Measurements from ENCODE around the gene REXO4. TPM values are rescaled to one million over a fixed set of nuclear protein-coding genes. Genes with fewer than 3 reads are reported as not detected.
"Not testable (repeated sequence)": the region's sequence is repeated elsewhere in the genome, so short reads cannot be mapped to it uniquely, and the experiment has no call there.

REXO4 gene
- total and polyA plus RNA-seq, 2 of the 13 experiments (the other 11 are each of a cell fraction or from before 2014, with no cell fraction given): 18.5 to 30.4 TPM

- BruUV-seq (replicated peaks): TSS peak; percentile 72
- peak overlapping the region; percentile 19 to 60 (median 53); a peak in 4 of 6 replicates for H3K4me3 ChIP-seq (replicated peaks in 1 of 3; ENCODE audit: insufficient read depth in 1 of 3, low read depth in 2 of 3, low read length in 3 of 3)
- TF ChIP-seq WIZ (CRISPR knock-in tag; IDR thresholded peaks at IDR 0.05): peak; percentile 37; the same call in 1 of the 2 replicates
- 0 out of 2 replicates have a peak, but pooled peaks have one; percentile 6 for TF ChIP-seq GATAD2A (CRISPR knock-in tag; IDR thresholded peaks at IDR 0.05)
- TF ChIP-seq ZNF652 (CRISPR knock-in tag; IDR thresholded peaks at IDR 0.05; ENCODE audit: borderline replicate concordance, low read depth): peak; percentile 72; the same call in 1 of the 2 replicates
- H3K9ac ChIP-seq (ENCODE audit: insufficient read depth, low read depth, low read length): 0 out of 2 replicates have a peak overlapping the region, but pooled peaks have one; percentile 33
- CTCF ChIA-PET (ENCODE audit: low intra/inter-chr PET ratio, low total read pairs); in situ Hi-C loops (cut with HindIII; ENCODE audit: extremely low pct_ligation_motif_present, low pct_unique_long_range_greater_than_20kb); H2AFZ ChIP-seq (ENCODE audit: low read length); ATAC-seq; DNase-seq (ENCODE audit: low spot score); H3K79me2 ChIP-seq (ENCODE audit: insufficient read depth, low read length); H3K9me3 ChIP-seq (ENCODE audit: low read length); H4K20me1 ChIP-seq (ENCODE audit: insufficient read depth, low read length); H3K27me3 ChIP-seq (ENCODE audit: control insufficient read depth in 1 of 2, insufficient read depth in 2 of 2, low read length in 2 of 2); FAIRE-seq; H3K36me3 ChIP-seq (replicated peaks in 1 of 2; ENCODE audit: control insufficient read depth in 1 of 2, insufficient read depth in 2 of 2, low read length in 2 of 2): not testable (repeated sequence)
- POLR2A ChIA-PET: interaction anchor here (0.9 kb wide), 1 partner anchor 34 kb away, joined by 5 read pairs; no protein-coding TSS in a partner anchor
- peak overlapping the region; percentile 78 for H3K4me2 ChIP-seq (ENCODE audit: low read depth, low read length)
- intact Hi-C loops (cut with micrococcal nuclease; ENCODE audit: unreplicated experiment): loop anchor here (1.0 kb wide), 1 partner anchor 8 kb away; no protein-coding TSS in a partner anchor
- WGBS (ENCODE audit: low lambda C conversion rate): 0% methylated on average over 2 of the region's 4 CpGs
- H3K27ac ChIP-seq (ENCODE audit: extremely low read length, insufficient read depth, low read length): peak overlapping the region; percentile 85
- H3K4me1 ChIP-seq (ENCODE audit: insufficient read depth, low read length): peaks cover 82% of the 10 kb centered on the region
Observed at GRCh38 chr9:133391449-133391848, 26.4 kb downstream of the REXO4 start.

GRCh38 chr9:133390713-133391112 is 27.1 kb downstream of the REXO4 start:
- in situ Hi-C loops (cut with HindIII; ENCODE audit: extremely low pct_ligation_motif_present, low pct_unique_long_range_greater_than_20kb): no loop called here
- TF ChIP-seq ARNTL (CRISPR knock-in tag; IDR thresholded peaks at IDR 0.05) (no peak), ZSCAN31 (CRISPR knock-in tag; IDR thresholded peaks at IDR 0.05; ENCODE audit: low read depth) (no peak), ZBTB38 (CRISPR knock-in tag; IDR thresholded peaks at IDR 0.05) (no peak), ZNF318 (CRISPR knock-in tag; IDR thresholded peaks at IDR 0.05) (no peak), SOX5 (CRISPR knock-in tag; IDR thresholded peaks at IDR 0.05; ENCODE audit: borderline replicate concordance) (no peak), HMG20B (CRISPR knock-in tag; conservative IDR thresholded peaks at IDR 0.05) (no peak), ZNF546 (CRISPR knock-in tag; conservative IDR thresholded peaks at IDR 0.05) (no peak), MTA1 (CRISPR knock-in tag; IDR thresholded peaks at IDR 0.05; ENCODE audit: borderline replicate concordance) (peak; percentile 41; the same call in 1 of the 2 replicates)

More at GRCh38 chr9:133390713-133391112, 27.1 kb downstream of the REXO4 start:
- ATAC-seq: no peak
- Histone ChIP-seq H3K9ac (ENCODE audit: insufficient read depth, low read depth, low read length) (no peak overlapping the region), H3K4me2 (ENCODE audit: low read depth, low read length) (peak overlapping the region; percentile 63), H3K79me2 (ENCODE audit: insufficient read depth, low read length) (no peaks in the 10 kb centered on the region), H3K27ac (ENCODE audit: extremely low read length, insufficient read depth, low read length) (peak overlapping the region; percentile 54), H4K20me1 (ENCODE audit: insufficient read depth, low read length) (no peaks in the 10 kb centered on the region), H3K4me3 (replicated peaks in 1 of 3; ENCODE audit: insufficient read depth in 1 of 3, low read depth in 2 of 3, low read length in 3 of 3) (peak overlapping the region; percentile 11 to 52 (median 42); a peak in 2 of 6 replicates), H3K9me3 (ENCODE audit: low read length) (no peaks in the 10 kb centered on the region), H3K4me1 (ENCODE audit: insufficient read depth, low read length) (peaks cover 86% of the 10 kb centered on the region), H2AFZ (ENCODE audit: low read length) (no peak overlapping the region), H3K27me3 (ENCODE audit: control insufficient read depth in 1 of 2, insufficient read depth in 2 of 2, low read length in 2 of 2) (no peaks in the 10 kb centered on the region), H3K36me3 (replicated peaks in 1 of 2; ENCODE audit: control insufficient read depth in 1 of 2, insufficient read depth in 2 of 2, low read length in 2 of 2) (no peaks in the 10 kb centered on the region)
- intact Hi-C loops (cut with micrococcal nuclease; ENCODE audit: unreplicated experiment): loop anchor here (1.0 kb wide), 1 partner anchor 7 kb away; no protein-coding TSS in a partner anchor
- ChIA-PET POLR2A (interaction anchor here (1.2 kb wide), 1 partner anchor 14 kb away, joined by 3 read pairs; the partner anchor contains the start of gene STKLD1), CTCF (ENCODE audit: low intra/inter-chr PET ratio, low total read pairs) (no interaction called here)
- no peak for DNase-seq (ENCODE audit: low spot score)
- no peak for FAIRE-seq
- BruUV-seq (replicated peaks): no TSS peak
- WGBS (ENCODE audit: low lambda C conversion rate): 8% methylated on average over 7 of the region's 7 CpGs
